ENCODE data around the gene COL6A1.
A peak's percentile ranks its signal among the peaks of the same experiment; 100 is the strongest.
"Not testable (repeated sequence)": the region's sequence is repeated elsewhere in the genome, so short reads cannot be mapped to it uniquely, and the experiment has no call there.

COL6A1 gene

DNA sequence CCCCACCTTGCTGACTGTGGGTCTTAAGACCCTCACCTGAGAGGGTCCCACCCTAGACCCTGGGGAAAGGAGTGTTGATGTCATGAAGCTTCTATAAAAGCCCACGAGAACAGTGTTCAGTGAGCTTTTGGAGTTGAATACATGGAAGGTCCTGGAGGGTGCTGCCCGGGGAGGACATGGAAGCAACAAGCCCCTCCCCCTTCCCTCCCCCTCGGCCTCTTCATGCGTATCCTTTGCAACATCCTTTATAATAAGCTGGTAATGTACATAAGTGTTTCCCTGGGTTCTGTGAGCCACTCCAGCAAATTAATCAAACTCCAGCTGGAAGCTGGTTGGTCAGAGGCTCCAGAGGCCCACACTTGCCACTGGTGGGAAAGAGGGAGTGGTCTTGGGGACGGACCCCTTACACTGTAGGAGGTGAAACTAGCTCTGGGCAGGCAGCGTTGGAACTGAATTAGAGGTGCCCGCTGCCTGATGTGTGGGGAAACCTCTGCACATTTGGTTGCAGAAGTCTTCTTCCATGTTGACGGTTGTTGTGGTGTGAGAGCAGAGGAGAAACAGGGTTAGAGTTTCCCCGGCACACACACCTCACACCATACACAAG, 14.7 kb upstream of the COL6A1 start:
- no peak for DNase-seq (ENCODE audit: low read depth, low spot score)

DNA sequence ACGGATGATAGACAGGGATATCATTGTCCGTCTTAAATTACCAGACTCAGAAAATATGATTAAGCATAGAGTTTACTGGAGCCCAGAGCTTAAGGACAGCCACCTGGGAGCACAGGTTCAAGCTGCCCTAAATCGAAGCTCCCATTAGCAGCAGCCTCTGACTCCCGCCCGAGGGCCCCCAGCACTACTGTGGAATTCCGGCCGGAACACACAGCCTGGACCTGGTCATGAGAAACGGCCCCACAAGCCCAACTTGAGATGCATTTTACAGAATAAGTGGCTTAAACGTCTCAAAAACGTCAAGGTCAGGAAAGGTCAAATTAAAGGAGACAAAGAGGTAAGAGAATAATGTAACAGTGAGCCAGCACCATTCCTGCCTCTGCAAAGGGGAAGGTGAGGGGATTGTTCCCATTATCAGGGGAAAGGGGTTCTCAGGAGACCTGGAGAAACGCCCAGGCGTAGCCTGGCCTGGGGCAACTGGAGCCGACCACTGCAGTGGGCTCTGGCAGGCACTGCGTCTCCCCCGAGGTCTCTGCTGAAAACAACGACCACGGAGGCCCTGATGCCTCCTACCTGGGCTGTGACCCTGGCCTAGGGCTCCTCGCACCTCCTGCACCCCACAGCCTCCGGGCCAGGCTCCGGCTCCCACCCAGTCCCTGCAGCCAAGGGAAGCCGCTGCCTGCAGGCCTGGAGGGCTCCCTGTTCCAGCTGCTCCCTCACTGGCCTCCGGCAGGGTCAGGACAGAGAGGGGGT, 11.5 kb upstream of the COL6A1 start:
- no peak for DNase-seq (ENCODE audit: low read depth, low spot score)

DNA sequence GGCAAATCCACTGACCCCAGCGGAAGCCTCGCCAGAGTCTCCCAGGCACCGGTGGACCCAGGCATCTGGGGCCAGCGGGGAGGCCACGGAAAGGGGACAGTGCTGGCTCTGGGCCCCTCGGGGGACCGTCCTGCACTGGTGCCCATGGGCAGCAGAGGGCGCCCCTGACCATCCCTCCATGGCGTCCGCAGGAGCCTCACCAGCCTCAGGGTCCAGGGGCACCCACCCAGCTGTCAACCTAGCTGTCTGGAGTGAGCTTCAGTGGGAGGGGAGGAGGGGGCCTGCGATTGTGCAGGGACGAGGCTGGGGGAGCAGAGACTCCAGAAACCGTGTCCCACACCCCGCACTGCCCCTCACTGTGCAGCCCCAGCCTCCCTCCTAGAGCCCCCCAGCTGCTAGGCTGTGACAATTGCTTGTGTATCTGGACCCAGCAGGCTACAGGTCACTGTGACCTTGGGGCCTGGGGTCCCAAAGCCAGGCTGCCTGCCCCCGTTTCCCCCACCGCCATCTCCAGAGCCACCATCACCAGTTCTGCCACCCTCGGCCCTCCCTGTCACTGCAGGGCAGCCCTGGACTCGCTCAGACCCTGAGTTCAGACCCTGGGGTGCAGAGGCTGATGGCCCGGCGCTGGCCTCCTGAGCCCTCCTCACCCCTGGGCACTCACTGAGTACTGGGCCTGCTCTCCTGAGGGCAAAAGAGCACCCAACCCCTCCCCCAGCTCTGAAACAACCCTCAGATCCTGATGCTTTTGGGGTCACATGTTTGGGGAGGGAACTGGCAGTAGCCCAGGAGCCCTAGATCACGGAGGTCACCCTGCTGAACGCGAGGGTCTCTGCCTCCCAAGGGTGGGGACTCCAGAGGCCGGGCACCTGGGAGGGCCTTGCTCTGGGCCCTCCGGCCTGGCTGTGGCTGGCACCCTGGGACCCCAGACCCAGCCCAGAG, 10.6 kb upstream of the COL6A1 start:
- DNase-seq (ENCODE audit: low read depth, low spot score) = no peak

DNA sequence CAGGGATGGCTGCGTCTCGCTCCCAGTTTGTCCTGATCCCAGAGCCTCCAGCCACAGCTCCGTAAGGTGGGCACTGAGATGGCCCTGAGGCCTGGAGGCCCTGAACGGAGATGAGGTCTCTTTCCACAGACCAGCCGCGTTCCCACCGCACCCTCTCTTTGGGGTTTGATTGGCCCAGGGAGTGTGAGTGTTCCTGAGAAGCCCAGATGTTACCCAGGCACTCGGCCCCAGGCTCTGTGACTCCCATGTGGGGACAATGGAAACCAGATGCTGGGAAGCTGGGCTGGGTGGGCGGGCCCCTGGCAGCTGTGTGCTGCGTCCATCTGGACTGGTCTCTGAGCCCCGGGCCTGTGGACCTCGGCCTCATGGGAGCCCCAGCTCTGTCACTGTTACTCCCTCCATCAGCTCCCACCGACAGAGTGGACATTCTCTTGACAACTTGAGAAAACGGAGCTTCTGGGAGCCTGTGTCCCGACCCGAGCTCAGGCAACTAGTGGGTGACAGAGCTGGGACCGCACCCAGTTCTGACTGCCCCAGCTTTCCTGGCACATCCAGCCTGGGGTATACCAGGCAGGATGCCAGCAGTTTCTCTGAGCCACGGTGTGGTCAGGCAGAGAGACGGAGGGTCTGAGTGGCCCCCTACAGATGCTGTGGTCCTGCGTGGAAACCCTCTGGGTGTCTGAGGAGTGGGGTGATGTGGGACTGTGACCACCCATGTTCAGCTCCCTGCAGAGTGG, 9.8 kb upstream of the COL6A1 start:
- DNase-seq (ENCODE audit: low read depth, low spot score) = no peak

DNA sequence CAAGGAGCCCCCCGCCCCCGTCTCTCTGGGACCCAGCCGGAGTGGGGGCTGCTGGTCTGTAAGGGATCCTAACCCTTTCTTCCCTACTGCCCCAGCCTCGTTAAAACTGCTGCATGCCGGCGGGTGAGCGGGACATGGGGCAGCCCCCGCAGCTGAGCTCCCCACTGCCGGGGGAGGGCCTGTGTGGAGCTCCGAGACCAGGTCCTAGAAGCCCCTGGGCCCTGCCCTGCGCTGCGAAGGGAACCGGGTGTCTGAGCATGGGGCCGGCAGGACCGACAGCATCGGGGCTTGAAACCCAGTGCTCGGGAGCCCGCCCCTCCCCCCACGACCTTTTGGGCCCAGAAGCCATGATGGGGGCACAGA, 9.2 kb upstream of the COL6A1 start:
- DNase-seq (ENCODE audit: low read depth, low spot score) = no peak

DNA sequence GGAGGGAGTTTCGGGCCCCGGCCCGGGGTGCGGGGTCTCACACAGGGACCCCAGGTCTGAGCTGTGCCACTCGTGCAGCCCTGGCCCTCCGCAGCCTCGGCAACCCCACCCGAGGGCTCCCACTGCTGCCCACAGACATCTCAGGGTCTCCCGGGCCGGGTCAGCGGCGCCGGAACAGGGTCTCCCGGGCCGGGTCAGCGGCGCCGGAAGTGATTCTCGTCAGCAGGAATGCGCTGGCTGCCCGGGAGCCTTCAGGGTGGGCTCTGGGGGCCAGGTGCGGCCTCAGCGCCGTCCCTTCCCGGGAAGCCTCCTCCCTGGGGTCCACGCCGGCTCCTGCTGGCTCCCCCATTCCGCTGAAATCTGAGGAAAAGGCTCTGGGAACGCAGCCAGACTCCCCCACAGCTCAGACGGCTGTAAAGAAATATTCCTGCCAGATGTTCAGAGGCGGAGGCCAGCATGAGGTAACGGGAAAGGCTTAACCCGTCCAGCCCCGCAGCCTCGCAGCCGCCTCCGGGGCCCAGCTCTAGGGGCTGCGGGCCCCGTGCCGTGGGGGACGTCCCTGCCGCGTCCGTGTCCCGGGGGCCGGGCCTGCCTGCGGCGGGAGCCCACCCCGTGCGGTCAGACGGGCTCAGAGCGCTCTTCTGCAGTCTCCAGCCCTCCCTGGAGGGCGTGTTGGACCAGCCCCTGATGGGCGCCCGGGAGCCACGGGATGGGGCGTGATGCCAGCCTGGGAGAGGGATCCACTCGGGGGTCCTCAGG, 8.7 kb upstream of the COL6A1 start:
- DNase-seq (ENCODE audit: low read depth, low spot score) = no peak

DNA sequence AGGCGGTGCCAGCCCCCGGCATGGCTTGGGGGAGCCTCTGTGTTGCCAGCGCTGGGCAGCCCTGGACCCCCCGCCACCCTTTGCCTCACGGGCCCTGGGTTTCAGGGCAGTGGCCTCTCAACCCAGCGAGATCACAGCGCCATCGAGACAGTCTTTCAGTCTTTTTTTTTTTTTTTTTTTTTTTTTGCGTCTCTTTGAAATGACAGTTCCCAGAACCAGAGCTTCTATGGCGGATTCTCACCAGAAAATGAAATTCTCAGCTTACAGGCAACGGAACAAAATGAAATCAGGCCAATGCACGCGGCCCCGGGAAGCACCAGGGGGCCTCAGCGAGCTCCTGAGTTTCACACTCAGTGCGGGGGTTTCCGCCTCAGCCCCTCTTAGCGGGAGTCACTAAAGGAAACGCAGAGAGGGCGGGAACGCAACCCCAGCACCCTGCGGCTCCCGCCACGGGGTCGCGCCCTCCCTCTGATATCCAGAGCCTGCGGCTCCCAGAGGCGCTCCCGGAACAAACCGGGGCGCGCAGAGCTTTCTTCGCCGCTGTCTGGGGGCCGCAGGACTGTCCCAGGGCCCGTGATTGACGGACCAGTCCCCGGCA, 8.0 kb upstream of the COL6A1 start:
- peak; percentile 48 for DNase-seq (ENCODE audit: low read depth, low spot score)

DNA sequence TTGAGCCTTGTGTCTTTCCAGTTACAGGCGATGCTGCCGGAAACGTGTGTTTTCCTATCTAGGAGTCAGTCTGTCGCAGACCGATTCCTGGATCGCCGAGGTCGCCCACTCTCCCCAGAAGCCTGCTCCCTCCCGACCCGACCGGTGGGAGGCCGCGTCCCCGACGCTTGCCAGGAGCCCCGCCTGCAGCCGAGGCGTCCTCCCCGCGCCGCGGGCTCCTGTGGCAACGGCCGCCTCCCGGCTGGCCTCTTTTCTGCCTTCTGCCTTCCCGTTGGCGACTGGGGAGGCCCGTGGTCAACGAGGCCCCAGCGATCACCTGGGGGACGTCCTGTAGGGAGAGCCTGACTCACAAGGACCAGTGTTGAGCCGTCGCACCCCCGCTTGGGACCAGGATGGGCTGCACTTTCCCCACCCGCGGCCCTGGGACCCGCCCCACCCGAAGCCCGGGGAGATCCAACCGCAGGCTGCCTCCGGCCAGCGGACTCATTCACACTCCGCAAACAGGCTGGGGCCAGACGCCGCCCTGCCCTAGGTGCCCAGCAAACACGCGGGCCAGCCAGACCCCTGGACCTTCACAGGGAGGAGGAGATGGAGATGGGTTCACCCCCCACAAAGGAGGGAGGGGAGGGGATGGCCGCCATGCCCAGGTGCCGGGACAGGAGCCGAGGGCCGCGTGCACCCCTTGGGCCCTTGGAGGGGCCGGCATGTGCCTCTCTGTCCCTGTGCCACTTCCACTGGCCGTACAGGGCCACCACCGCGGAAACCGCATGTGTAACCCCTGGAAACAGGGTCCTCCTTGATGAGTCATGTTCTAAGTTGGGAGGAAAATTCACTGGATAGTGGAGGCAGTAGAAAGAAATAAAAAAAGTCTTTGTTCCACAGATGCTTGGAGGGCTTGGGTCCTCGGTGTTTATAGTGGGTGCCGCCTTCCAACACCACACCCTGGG, 7.2 kb upstream of the COL6A1 start:
- no peak for DNase-seq (ENCODE audit: low read depth, low spot score)

DNA sequence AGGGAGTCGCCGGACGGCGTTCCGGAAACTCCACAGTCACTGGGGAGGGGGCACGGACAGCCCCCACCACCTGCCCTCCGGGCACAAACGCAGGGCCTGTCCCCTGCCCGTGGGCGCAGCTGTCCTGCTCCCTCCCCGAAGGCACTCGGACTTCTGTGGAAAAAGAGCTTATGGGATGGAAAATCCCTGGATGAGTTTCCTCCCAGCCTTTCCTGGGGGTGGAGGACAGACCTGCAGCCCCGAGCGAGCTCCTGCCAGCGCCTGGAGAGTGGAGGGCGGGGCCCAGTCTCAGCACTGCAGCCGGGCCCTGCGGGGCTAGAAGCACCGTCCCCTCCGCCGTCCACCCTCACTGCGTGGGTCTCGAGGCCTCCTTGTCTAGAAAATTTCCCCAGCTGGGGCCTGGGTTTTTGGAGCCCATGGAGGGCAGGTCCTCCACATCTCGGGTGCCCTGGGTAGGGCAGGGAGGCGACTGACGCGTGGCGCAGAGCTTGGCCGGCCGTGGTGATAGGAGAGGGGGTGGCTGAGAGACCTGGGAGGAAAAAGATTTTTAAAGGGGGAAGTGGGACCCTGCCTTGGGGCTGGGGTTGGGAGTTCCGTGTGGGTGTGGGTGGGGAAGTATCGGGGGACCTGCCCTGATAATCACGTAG, 6.4 kb upstream of the COL6A1 start:
- no peak for DNase-seq (ENCODE audit: low read depth, low spot score)

DNA sequence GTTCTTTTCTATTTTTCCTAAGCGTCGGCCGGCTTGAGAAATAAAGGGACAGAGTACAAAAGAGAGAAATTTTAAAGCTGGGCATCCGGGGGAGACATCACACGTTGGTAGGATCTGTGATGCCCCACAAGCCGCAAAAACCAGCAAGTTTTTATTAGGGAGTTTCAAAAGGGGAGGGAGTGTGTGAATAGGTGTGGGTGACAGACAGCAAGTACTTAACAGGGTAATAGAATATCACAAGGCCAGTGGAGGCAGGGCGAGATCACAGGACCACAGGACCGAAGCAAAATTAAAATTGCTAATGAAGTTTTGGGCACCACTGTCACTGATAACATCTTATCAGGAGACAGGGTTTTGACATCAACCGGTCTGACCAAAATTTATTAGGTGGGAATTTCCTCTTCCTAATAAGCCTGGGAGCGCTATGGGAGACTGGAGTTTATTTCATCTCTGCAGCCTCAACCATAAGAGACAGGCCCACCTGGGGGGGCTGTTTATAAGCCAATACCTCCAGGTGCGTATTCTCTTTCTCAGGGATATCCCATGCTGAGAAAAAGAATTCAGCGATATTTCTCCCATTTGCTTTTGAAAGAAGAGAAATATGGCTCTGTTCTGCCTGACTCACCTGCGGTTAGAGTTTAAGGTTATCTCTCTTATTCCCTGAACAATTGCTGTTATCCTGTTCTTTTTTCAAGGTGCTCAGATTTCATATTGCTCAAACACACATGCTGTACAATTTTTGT, 5.7 kb upstream of the COL6A1 start:
- not testable (repeated sequence) for DNase-seq (ENCODE audit: low read depth, low spot score)

DNA sequence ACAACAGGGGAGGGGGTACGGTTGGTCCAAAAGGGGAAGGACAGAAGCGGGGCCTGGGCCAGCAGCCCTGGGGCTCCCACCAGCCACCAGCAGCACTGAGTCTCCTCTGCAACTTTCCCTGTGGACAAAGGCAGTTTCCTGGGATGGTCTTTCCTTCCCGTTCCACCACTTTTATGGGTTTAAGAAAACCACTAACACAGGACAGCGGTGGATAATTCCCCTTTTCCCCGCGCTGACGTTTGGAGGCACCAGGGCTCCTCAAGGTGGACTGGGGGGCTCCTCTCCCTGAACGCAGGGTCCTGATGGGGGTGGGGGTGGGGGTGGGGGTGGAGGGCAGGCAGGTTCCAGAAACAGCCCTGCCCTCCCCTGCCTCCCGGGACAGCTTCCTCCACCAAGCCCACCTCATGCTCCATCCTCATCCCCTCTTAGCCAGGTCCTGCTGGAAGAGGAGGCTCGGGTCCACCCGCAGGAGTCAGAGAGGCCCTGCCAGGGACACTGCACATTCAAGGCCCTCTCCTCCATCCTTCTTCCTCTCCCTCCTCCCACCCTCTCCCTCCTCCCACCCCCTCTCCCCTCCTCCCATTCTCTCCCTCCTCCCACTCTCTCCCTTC, 4.8 kb upstream of the COL6A1 start:
- DNase-seq (ENCODE audit: low read depth, low spot score) = no peak

DNA sequence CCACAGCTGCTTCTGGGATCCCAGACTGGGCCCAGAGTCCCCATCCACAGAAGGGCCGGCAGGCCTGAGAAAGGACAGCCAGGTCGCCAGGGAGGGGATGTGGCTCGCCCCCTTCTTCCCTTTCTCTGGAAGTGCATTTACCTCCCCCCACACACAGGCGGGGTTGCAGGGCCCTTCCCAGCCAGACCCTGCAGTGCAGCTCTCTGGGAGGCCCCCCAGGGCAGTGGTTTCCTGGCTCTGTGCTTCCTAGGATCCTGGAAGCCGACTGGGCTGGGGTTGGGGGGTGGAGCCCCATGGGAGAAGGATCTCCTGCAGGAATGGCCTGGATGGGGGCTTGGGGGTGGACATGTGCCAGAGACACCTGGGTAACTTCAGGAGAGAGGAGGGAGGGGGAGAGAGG, 4.2 kb upstream of the COL6A1 start:
- no peak for DNase-seq (ENCODE audit: low read depth, low spot score)

DNA sequence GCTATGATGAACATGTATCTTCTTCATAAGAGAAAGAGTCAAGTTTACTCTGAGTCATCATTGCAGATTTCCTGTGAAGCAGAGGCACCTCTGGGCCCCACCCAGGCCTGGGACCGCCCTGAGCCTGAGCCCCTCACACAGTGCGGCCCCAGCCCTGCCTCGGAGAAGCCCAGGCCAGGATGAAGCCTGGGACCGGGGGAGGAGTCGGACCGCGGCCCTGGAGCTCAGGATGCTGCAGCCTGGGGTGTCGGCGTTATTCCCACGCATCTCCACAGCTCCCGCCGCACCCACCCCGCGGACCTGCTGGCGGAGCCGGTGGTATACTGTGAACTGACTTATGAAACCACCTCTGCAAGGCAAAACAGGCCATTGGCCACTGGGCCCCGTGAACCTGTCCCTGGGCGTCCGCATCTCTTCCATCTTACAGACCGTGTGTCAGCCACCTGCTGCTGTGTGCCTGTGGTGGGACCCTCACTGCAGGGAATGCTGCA, 2.4 kb upstream of the COL6A1 start:
- no peak for DNase-seq (ENCODE audit: low read depth, low spot score)

DNA sequence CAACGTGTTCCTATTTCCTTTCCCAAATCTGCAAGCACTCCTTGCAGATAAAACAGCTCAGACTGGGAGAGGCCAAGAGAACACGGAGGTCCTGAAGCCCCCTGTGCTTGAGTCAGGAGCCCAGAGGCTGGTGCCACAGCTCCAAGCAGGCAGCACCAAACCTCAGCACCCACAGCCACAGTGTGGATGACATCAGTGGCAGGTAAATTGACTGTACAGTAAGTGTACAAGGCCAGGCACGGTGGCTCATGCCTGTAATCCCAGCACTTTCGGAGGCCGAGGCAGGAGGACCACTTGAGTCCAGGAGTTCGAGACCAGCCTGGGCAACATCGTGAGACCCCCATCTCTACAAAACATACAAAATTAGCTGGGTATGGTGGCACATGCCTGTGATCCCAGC, 1.9 kb upstream of the COL6A1 start:
- DNase-seq (ENCODE audit: low read depth, low spot score) = no peak

DNA sequence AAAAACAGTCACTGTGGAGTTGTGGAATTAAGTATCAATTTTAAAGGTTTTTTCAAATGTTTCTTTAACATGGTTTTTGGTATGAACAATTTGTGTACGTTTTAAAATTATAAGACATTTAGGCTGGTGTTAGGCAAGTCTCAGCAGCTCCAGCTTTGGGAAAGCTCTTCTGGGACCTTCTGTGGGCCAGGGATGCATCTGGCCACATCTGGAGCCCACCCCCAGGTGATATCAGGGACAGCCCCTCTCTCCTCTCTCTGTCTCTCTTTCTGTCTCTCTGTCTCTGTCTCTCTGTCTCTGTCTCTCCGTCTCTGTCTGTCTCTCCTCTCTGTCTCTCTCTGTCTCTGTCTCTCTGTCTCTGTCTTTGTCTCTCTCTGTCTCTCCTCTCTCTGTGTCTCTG, 1.3 kb upstream of the COL6A1 start:
- DNase-seq (ENCODE audit: low read depth, low spot score) = no peak

DNA sequence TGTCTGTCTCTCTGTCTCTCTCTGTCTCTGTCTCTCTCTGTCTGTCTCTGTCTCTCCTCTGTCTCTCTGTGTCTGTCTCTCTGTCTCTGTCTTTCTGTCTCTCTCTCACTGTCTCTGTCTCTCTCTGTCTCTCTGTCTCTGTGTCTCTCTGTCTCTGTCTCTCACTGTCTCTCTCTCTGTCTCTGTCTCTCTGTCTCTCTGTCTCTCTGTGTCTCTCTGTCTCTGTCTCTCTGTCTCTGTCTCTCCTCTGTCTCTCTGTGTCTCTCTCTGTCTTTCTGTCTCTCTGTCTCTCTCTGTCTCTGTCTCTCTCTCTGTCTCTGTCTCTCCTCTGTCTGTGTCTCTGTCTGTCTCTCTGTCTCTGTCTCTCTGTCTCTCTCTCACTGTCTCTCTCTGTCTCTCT, 873 bp upstream of the COL6A1 start:
- no peak for DNase-seq (ENCODE audit: low read depth, low spot score)

DNA sequence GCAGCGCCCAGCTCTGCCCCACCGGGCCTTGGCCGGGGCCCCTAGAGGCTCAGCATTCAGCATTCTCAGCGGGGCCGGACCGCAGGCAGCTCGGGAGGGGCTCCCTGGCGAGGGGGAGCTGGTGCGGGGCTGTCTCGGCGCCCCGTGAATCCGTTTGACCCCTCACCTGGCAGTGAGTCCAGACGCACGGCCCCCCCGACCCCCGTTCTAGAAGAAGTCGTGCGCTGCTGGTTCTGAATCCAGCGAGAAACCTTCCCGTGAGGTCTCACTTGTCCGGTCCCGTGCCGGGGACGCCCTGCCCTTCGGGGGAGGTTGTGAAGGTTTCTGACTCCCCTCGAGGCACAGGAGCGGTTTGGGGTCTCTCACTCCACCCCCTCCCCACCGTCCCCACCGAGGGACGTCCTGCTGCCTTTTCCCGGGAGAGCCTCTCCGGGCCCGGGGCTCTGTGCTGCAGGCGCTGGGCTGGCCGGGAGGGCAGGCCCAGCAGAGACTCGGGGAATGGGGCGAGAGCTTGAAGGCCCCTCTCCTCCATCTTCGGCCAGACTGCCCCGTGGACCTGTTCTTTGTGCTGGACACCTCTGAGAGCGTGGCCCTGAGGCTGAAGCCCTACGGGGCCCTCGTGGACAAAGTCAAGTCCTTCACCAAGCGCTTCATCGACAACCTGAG, 655 bp downstream of the COL6A1 start:
- no peak for DNase-seq (ENCODE audit: low read depth, low spot score)
